Nasal cavity respiratory epithelium epithelial cell of viscerocranial mucosa (primary cell): ENCODE data around the gene RBM26. TPM values are rescaled to one million over a fixed set of nuclear protein-coding genes. Genes with fewer than 3 reads are reported as not detected.

Experiments
- total RNA-seq: library from RNA; depleted of rRNA; stranded (reverse); fragments of >200 nt; gene quantifications from 2 replicates; pipeline ENCODE4 v1.2.3, GENCODE V29; 2014

The RBM26 gene
- 20.8 and 27.6 TPM in 2 replicates for total RNA-seq

GRCh38 chr13:79405831-79406596 lies at the start of gene RBM26:
Gene RBM26 (minus strand): TSS chr13:79406255. CDS start chr13:79405774, 481 bp downstream.

Other genes with a start within 250 kb of the RBM26 start
- 72.3 and 125 TPM in 2 replicates for gene NDFIP2, start 74.9 kb upstream of the RBM26 start, total RNA-seq